Upper lobe of left lung (tissue), 6 donors: ENCODE data around the gene WIPF2. TPM values are rescaled to one million over a fixed set of nuclear protein-coding genes. Genes with fewer than 3 reads are reported as not detected.
A peak's percentile ranks its signal among the peaks of the same experiment; 100 is the strongest.

ENCODE experiments used
- ATAC-seq, 2 donors: fragments of 200-7000 bp; cut with Tn5 transposase; one replicate each; pipeline ENCODE4 v1.9.1; 2022; ENCODE audit warnings: mild to moderate bottlenecking in 2 of 2, moderate library complexity in 2 of 2; ENCODE audit not compliant: low FRiP score in 2 of 2
- DNase-seq, 2 donors: peaks; one replicate each; pipeline ENCODE4 v3.0.0-alpha.2; 2019 to 2020
- H3K27ac ChIP-seq, 4 donors: fragments of 200-600 bp; sonication (generic); one replicate each; pipeline ENCODE4 v1.5.1; 2016 to 2019
- H3K27me3 ChIP-seq, 4 donors: fragments of 200-600 bp; sonication (generic); one replicate each; pipeline ENCODE4 v1.5.1; 2017 to 2019
- H3K36me3 ChIP-seq, 4 donors: fragments of 200-600 bp; sonication (generic); one replicate each; pipeline ENCODE4 v1.5.1; 2016 to 2019
- H3K4me1 ChIP-seq, 4 donors: fragments of 200-600 bp; sonication (generic); one replicate each; pipeline ENCODE4 v1.5.1; 2018 to 2019
- H3K4me3 ChIP-seq, 4 donors: fragments of 200-600 bp; sonication (generic); one replicate each; pipeline ENCODE4 v1.5.1; 2017 to 2019; ENCODE audit warnings: mild to moderate bottlenecking in 2 of 4, moderate library complexity in 1 of 4
- H3K9me3 ChIP-seq, 4 donors: fragments of 200-600 bp; sonication (generic); one replicate each; pipeline ENCODE4 v1.5.1; 2018 to 2019
- EP300 ChIP-seq, 4 donors: sonication (generic); formaldehyde crosslinking; IDR thresholded peaks; one replicate each; pipeline ENCODE4 v1.5.1; 2017; ENCODE audit warnings: antibody characterized with exemption in 4 of 4, control low read depth in 2 of 4
- POLR2A ChIP-seq, 4 donors: fragments of 450-650 bp; IDR thresholded peaks; one replicate each; pipeline ENCODE4 v1.5.1; 2016 to 2017; ENCODE audit warnings: antibody characterized with exemption in 4 of 4, mild to moderate bottlenecking in 2 of 4
- POLR2AphosphoS5 ChIP-seq, 2 donors: sonication (generic); formaldehyde crosslinking; IDR thresholded peaks; one replicate each; pipeline ENCODE4 v1.5.1; 2017; ENCODE audit warnings: antibody characterized with exemption in 2 of 2
- WGBS, 2 donors: methylation state at CpG; one replicate each; pipeline ENCODE4 v1.1.5; 2017 to 2018; 5-methylcytosine and 5-hydroxymethylcytosine counted together
- small RNA-seq, 4 donors: library from RNA; depleted of rRNA; stranded (forward); fragments of <200 nt; gene quantifications; one replicate each; pipeline ENCODE3, GENCODE V24; 2016
- total RNA-seq, 6 donors: library from RNA; depleted of rRNA in 4 of 6; stranded (reverse); fragments of >200 nt in 4 of 6; gene quantifications; one replicate each; pipeline versions ENCODE4 v1.1.0 to v1.2.1, GENCODE V29; 2016 to 2021
- TF ChIP-seq, protein P1 (sequence below), 6 experiments: fragments of 450-650 bp in 4 of 6; fragments of 200-600 bp in 2 of 6; sonication (generic) in 2 of 6; IDR thresholded peaks; one replicate each; pipeline ENCODE4 v1.5.1; 2016 to 2019; ENCODE audit warnings: antibody characterized with exemption in 6 of 6
- donor health status: DM: no; HTN: no; CAD: no; lungs with moderate emphysema.
- donor health status: DM: no; HTN: yes; CAD: no; lungs with severe emphysema.

The WIPF2 gene
- total RNA-seq, 6 donors from 2014 or later, result 19.9 to 39.8 (median 26.2) TPM

DNA sequence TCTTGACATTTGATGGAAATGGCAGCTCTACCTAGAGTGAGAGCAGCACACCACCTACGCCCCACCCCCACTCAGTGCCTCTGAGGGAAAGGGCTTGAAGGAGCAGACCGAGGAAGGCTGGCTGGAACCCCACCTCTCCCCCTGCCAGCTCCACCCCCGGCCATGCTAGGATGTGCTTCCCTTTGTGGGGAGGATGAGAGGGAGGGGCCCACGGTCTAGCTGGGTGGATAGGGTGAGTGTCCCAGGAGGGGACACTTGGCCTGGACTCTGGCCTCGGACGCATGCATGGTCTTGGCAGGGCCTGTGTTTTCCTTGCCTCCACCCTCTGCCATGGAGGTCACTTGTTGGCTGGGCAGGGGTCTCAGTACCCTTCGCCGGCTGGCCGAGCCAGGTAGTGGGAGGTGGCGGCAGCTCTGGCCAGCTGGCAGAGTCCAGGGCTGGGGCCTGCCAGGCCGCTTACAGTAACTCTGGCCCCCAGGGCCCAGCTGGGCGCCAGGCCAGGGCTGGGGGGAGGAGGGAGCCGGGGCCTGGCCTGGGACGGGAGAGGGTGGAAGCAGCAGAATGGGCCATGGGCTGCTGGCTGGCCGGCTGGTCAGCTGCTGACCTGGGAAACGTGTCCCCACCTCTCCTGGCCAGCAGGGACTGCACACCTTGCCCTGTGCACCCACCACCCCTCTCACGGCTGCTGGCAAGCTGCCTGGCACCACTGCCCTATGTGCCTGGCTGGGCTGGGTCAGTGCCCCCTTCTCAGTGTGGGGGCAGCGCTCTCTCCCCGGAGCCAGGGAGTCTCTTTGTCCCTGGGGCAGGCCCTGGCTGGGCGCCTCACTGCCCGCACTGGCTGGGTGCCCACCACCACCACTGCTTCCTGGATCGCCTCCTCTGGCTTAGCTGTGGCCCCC, 112.9 kb downstream of the WIPF2 start:
- Histone ChIP-seq H3K27ac (peak overlapping the region; percentile 93 to 96 (median 96)), H3K36me3 (peaks cover 0 to 11% (median 3%) of the 10 kb centered on the region in 4 donors), H3K4me1 (peaks cover 94 to 100% (median 97%) of the 10 kb centered on the region in 4 donors), H3K27me3 (no peaks in the 10 kb centered on the region), H3K4me3 (peak overlapping the region in 3 of 4 donors; percentile 10 to 29 (median 29)), H3K9me3 (no peaks in the 10 kb centered on the region)
- WGBS, 2 donors, result 9 to 17% methylated on average over 4 to 12 of the region's 22 CpGs
- ATAC-seq (peak; percentile 81 to 84), DNase-seq (peak; percentile 94 to 96)
- TF ChIP-seq POLR2AphosphoS5 (IDR thresholded peaks at IDR 0.05) (peak; percentile 64 to 73), POLR2A (IDR thresholded peaks at IDR 0.05) (peak in 1 of 4 donors; percentile 52), EP300 (IDR thresholded peaks at IDR 0.05) (peak in 3 of 4 donors; percentile 38 to 63 (median 42))
- TF ChIP-seq, protein P1, sequence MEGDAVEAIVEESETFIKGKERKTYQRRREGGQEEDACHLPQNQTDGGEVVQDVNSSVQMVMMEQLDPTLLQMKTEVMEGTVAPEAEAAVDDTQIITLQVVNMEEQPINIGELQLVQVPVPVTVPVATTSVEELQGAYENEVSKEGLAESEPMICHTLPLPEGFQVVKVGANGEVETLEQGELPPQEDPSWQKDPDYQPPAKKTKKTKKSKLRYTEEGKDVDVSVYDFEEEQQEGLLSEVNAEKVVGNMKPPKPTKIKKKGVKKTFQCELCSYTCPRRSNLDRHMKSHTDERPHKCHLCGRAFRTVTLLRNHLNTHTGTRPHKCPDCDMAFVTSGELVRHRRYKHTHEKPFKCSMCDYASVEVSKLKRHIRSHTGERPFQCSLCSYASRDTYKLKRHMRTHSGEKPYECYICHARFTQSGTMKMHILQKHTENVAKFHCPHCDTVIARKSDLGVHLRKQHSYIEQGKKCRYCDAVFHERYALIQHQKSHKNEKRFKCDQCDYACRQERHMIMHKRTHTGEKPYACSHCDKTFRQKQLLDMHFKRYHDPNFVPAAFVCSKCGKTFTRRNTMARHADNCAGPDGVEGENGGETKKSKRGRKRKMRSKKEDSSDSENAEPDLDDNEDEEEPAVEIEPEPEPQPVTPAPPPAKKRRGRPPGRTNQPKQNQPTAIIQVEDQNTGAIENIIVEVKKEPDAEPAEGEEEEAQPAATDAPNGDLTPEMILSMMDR (IDR thresholded peaks at IDR 0.05), result peak in 3 of 6 experiments; percentile 12 to 36 (median 19)

Small RNAs within 50 kb of the gene (small RNA-seq; reads per million reads assigned to genes)
- gene MIR6867, result 0 reads per million in 4 donors

Other genes with a start within 250 kb of the WIPF2 start
- 100 to 1,000 TPM in 2 of 6 donors, 10 to 100 TPM in 4; 55.5 to 117 (median 78.8) TPM for gene PSMD3, start 238.5 kb upstream of the WIPF2 start, total RNA-seq
- gene CSF3, start 203.9 kb upstream of the WIPF2 start, total RNA-seq, result 10 to 100 TPM in 1 of 6 donors, 1 to 10 TPM in 5; 1.6 to 14.4 (median 2.7) TPM
- 100 to 1,000 TPM in 1 of 6 donors, 10 to 100 TPM in 5; 36.5 to 157 (median 71.0) TPM for gene MED24, start 164.9 kb upstream of the WIPF2 start, total RNA-seq
- gene THRA, start 156.3 kb upstream of the WIPF2 start, total RNA-seq, result 10 to 100 TPM; 31.0 to 55.3 (median 49.9) TPM
- gene NR1D1, start 118.7 kb upstream of the WIPF2 start, total RNA-seq, result 10 to 100 TPM in 5 of 6 donors, 1 to 10 TPM in 1; 3.8 to 24.7 (median 15.8) TPM
- gene MSL1, start 97.3 kb upstream of the WIPF2 start, total RNA-seq, result 100 to 1,000 TPM in 3 of 6 donors, 10 to 100 TPM in 3; 57.6 to 240 (median 97.0) TPM
- 100 to 1,000 TPM in 2 of 6 donors, 10 to 100 TPM in 4; 52.2 to 141 (median 75.0) TPM for gene CASC3, start 78.8 kb upstream of the WIPF2 start, total RNA-seq
- 10 to 100 TPM in 4 of 6 donors, 1 to 10 TPM in 2; 7.6 to 44.0 (median 13.5) TPM for gene RAPGEFL1, start 41.8 kb upstream of the WIPF2 start, total RNA-seq
- 1 to 10 TPM; 1.1 to 5.1 (median 2.3) TPM for gene CDC6, start 68.6 kb downstream of the WIPF2 start, total RNA-seq
- gene RARA, start 89.9 kb downstream of the WIPF2 start, total RNA-seq, result 10 to 100 TPM; 45.7 to 95.6 (median 85.9) TPM
- gene GJD3, start 145.4 kb downstream of the WIPF2 start, total RNA-seq, result 1 to 10 TPM in 4 of 6 donors, not detected in 2; 1.7 to 8.4 (median 4.5) TPM
- 10 to 100 TPM in 2 of 6 donors, 1 to 10 TPM in 3, under 1 TPM in 1; under 0.01 to 14.5 (median 6.2) TPM for gene TOP2A, start 198.6 kb downstream of the WIPF2 start, total RNA-seq
- gene IGFBP4, start 224.1 kb downstream of the WIPF2 start, total RNA-seq, result 100 to 1,000 TPM in 4 of 6 donors, 10 to 100 TPM in 2; 80.7 to 524 (median 169) TPM